ENCODE data around the gene ARL15.
"Not testable (repeated sequence)": the region's sequence is repeated elsewhere in the genome, so short reads cannot be mapped to it uniquely, and the experiment has no call there.

ARL15 gene

DNA sequence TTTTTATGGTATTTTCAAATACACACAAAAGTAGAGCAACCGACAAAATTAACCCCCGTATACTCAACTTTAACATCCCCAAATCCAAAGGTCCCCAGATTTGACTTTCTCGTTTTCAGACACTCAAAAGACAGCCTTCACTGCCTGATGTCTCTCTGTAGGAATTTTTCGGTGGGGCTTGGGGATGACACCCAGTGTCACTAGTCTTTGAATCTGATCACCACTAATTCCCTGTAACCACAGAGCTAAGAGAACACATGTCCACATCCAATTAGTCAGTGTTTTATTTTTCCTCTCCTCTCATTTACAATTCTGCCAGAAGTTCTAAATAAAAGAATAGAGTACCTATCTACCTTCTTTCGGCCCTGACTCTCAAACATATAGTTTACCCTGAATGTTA lies 324.6 kb downstream of the ARL15 start:
- H4K20me1 ChIP-seq (ENCODE audit: insufficient read depth, low read length) = no peaks in the 10 kb centered on the region
- H2AFZ ChIP-seq (ENCODE audit: low read depth, low read length) = no peak overlapping the region
- H3K9me3 ChIP-seq (ENCODE audit: insufficient read depth, low read length) = no peaks in the 10 kb centered on the region
- no peaks in the 10 kb centered on the region for H3K27me3 ChIP-seq (ENCODE audit: low read depth, low read length)
- H3K4me2 ChIP-seq (ENCODE audit: low read length) = no peak overlapping the region
- TF ChIP-seq, protein P1, sequence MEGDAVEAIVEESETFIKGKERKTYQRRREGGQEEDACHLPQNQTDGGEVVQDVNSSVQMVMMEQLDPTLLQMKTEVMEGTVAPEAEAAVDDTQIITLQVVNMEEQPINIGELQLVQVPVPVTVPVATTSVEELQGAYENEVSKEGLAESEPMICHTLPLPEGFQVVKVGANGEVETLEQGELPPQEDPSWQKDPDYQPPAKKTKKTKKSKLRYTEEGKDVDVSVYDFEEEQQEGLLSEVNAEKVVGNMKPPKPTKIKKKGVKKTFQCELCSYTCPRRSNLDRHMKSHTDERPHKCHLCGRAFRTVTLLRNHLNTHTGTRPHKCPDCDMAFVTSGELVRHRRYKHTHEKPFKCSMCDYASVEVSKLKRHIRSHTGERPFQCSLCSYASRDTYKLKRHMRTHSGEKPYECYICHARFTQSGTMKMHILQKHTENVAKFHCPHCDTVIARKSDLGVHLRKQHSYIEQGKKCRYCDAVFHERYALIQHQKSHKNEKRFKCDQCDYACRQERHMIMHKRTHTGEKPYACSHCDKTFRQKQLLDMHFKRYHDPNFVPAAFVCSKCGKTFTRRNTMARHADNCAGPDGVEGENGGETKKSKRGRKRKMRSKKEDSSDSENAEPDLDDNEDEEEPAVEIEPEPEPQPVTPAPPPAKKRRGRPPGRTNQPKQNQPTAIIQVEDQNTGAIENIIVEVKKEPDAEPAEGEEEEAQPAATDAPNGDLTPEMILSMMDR (IDR thresholded peaks at IDR 0.05; ENCODE audit: low read depth, low read length) = no peak
- no peak for TF ChIP-seq EZH2phosphoT487 (IDR thresholded peaks at IDR 0.05; ENCODE audit: low read depth)
- H3K36me3 ChIP-seq (replicated peaks; ENCODE audit: low read depth, low read length) = no peaks in the 10 kb centered on the region
- H3K27ac ChIP-seq (ENCODE audit: low read length) = no peak overlapping the region
- no peak overlapping the region for H3K9ac ChIP-seq (ENCODE audit: low read length)
- H3K4me1 ChIP-seq (ENCODE audit: low read length) = no peaks in the 10 kb centered on the region
- H3K4me3 ChIP-seq (ENCODE audit: low read length) = no peak overlapping the region
- H3K79me2 ChIP-seq (ENCODE audit: low read length) = no peaks in the 10 kb centered on the region

DNA sequence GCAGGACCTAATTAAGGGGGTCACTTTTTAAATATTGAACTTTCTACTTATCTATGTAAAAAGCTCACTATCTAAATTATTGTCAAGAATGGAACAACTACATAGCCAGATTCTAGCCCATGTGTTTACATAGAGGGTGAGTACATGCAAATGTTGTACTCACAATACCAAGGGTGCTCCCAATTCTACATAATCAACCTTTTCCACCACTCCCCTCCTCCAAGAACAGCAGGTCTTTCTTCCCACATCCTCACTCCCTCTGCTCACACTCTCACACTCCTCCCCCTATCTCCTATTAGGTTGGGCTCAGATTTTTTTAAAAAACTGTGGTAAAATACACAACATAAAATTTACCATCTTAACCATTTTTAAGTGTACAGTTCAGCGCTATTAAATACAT lies 325.4 kb downstream of the ARL15 start:
- H4K20me1 ChIP-seq (ENCODE audit: insufficient read depth, low read length) = no peaks in the 10 kb centered on the region
- no peak overlapping the region for H2AFZ ChIP-seq (ENCODE audit: low read depth, low read length)
- no peaks in the 10 kb centered on the region for H3K79me2 ChIP-seq (ENCODE audit: low read length)
- H3K27ac ChIP-seq (ENCODE audit: low read length) = no peak overlapping the region
- H3K9ac ChIP-seq (ENCODE audit: low read length) = no peak overlapping the region
- no peaks in the 10 kb centered on the region for H3K4me1 ChIP-seq (ENCODE audit: low read length)
- H3K4me2 ChIP-seq (ENCODE audit: low read length) = no peak overlapping the region
- no peak for TF ChIP-seq EZH2phosphoT487 (IDR thresholded peaks at IDR 0.05; ENCODE audit: low read depth)
- TF ChIP-seq, protein P1 (IDR thresholded peaks at IDR 0.05; ENCODE audit: low read depth, low read length) = no peak
- no peaks in the 10 kb centered on the region for H3K27me3 ChIP-seq (ENCODE audit: low read depth, low read length)
- H3K4me3 ChIP-seq (ENCODE audit: low read length) = no peak overlapping the region
- H3K9me3 ChIP-seq (ENCODE audit: insufficient read depth, low read length) = no peaks in the 10 kb centered on the region
- H3K36me3 ChIP-seq (replicated peaks; ENCODE audit: low read depth, low read length) = no peaks in the 10 kb centered on the region

DNA sequence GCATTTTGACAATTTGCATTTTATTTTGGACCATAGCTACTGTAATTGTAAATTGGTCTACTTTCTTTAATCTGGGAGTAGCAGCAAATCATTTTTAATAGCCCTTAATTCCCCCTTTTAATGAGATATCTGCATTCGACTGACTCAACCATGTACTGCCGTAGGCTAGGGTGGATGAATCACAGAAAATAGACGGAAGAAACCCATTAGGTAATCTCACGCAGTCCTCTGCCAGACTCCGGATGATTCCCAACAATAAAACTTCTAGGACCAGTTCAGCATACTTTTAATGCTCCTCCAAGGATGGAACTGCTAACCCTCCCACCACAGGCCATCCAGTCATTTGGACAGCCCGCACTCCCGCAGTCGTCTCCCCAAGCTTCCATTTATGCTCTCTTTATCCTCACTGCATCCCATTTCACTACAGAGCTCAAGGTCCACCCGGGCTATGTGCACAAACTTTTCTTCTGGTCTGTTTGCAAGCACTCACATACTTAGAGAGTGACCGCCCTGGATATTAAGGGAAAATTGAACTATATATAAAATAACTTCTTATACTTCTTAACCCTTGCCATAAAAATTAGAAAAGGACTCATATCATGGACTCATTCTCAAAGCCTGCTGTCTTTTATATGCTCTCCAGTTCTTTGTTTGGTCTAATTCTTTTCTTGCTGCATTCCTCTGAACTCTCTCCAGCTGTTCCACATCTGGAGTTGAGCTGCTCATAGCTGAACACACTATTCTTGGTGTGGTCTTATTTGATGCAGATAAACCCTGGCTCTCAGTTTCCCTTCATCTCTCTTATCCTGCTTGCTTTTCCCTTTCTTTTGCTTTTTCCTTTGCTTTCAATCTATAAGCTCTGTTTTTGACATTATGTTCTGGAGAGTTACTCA lies 326.6 kb downstream of the ARL15 start:
- no peaks in the 10 kb centered on the region for H3K79me2 ChIP-seq (ENCODE audit: low read length)
- TF ChIP-seq, protein P1 (IDR thresholded peaks at IDR 0.05; ENCODE audit: low read depth, low read length) = no peak
- no peak overlapping the region for H3K4me2 ChIP-seq (ENCODE audit: low read length)
- no peaks in the 10 kb centered on the region for H3K4me1 ChIP-seq (ENCODE audit: low read length)
- H3K4me3 ChIP-seq (ENCODE audit: low read length) = no peak overlapping the region
- H3K9me3 ChIP-seq (ENCODE audit: insufficient read depth, low read length) = no peaks in the 10 kb centered on the region
- H2AFZ ChIP-seq (ENCODE audit: low read depth, low read length) = no peak overlapping the region
- H3K27me3 ChIP-seq (ENCODE audit: low read depth, low read length) = no peaks in the 10 kb centered on the region
- H3K36me3 ChIP-seq (replicated peaks; ENCODE audit: low read depth, low read length) = no peaks in the 10 kb centered on the region
- H3K27ac ChIP-seq (ENCODE audit: low read length) = no peak overlapping the region
- H4K20me1 ChIP-seq (ENCODE audit: insufficient read depth, low read length) = no peaks in the 10 kb centered on the region
- no peak overlapping the region for H3K9ac ChIP-seq (ENCODE audit: low read length)

DNA sequence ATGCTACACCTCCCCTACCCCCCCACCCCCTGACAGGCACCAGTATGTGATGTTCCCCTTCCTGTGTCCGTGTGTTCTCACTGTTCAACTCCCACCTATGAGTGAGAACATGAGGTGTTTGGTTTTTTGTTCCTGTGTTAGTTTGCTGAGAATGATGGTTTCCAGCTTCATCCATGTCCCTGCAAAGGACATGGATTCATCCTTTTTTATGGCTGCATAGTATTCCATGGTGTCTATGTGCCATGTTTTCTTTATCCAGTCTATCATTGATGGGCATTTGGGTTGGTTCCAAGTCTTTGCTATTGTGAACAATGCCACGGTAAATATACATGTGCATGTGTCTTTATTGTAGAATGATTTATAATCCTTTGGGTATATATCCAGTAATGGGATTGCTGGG lies 328.1 kb downstream of the ARL15 start:
- H3K79me2 ChIP-seq (ENCODE audit: low read length); H3K4me2 ChIP-seq (ENCODE audit: low read length); H2AFZ ChIP-seq (ENCODE audit: low read depth, low read length); H3K9ac ChIP-seq (ENCODE audit: low read length); H3K9me3 ChIP-seq (ENCODE audit: insufficient read depth, low read length); H3K27ac ChIP-seq (ENCODE audit: low read length); H4K20me1 ChIP-seq (ENCODE audit: insufficient read depth, low read length); H3K4me1 ChIP-seq (ENCODE audit: low read length); H3K27me3 ChIP-seq (ENCODE audit: low read depth, low read length); H3K4me3 ChIP-seq (ENCODE audit: low read length); H3K36me3 ChIP-seq (replicated peaks; ENCODE audit: low read depth, low read length): not testable (repeated sequence)

All from OCI-LY3 (cell line).